B cell (primary cell): ENCODE data around the gene PPP1R11. TPM values are rescaled to one million over a fixed set of nuclear protein-coding genes. Genes with fewer than 3 reads are reported as not detected.
"Not testable (repeated sequence)": the region's sequence is repeated elsewhere in the genome, so short reads cannot be mapped to it uniquely, and the experiment has no call there.

Experiments
- ATAC-seq: fragments of 200-7000 bp; cut with Tn5 transposase; one replicate; pipeline ENCODE4 v1.10.0; 2021; ENCODE audit warnings: low read depth, mild to moderate bottlenecking, moderate number of reproducible peaks, moderate library complexity
- CTCF ChIA-PET: fragments of 350-600 bp; sonication (Branson Sonifier 250); formaldehyde crosslinking; loops from one replicate; lab custom pipeline; 2021; ENCODE audit warnings: antibody characterized with exemption, inconsistent platforms; lab: Charles Lee
- POLR2A ChIA-PET: fragments of 350-600 bp; sonication (Branson Sonifier 250); formaldehyde crosslinking; loops from one replicate; lab custom pipeline; 2021; ENCODE audit warnings: antibody characterized with exemption; lab: Charles Lee
- DNase-seq: peaks from one replicate; pipeline ENCODE4 v3.0.0; 2013
- H2AFZ ChIP-seq: 2 replicates; pipeline ENCODE4 v1.6.1; 2012; ENCODE audit warnings: mild to moderate bottlenecking, low read depth, low read length; ENCODE audit not compliant: insufficient read depth, poor library complexity, severe bottlenecking
- H3K27ac ChIP-seq, 2 donors: 1 replicate in 1 of 2; 2 replicates in 1 of 2; pipeline ENCODE4 v1.5.1; 2012 to 2013; ENCODE audit warnings: low read length in 2 of 2, mild to moderate bottlenecking in 2 of 2, moderate library complexity in 1 of 2
- H3K27me3 ChIP-seq, 4 experiments: fragments of 200-600 bp in 1 of 4; sonication (generic) in 1 of 4; replicated peaks in 1 of 4; 1 replicate in 2 of 4; 2 replicates in 2 of 4; pipeline versions ENCODE4 v1.6.1 to v1.7.0; 2013 to 2016; ENCODE audit warnings: low read length in 3 of 4, mild to moderate bottlenecking in 2 of 4, mixed read lengths in 1 of 4, moderate library complexity in 1 of 4; ENCODE audit not compliant: insufficient read depth in 4 of 4, control insufficient read depth in 3 of 4; ENCODE audit errors: control extremely low read depth in 1 of 4
- H3K36me3 ChIP-seq, 2 experiments: replicated peaks in 1 of 2; 1 replicate in 1 of 2; 2 replicates in 1 of 2; pipeline versions ENCODE4 v1.6.1 to v1.7.1; 2013; ENCODE audit warnings: low read length in 1 of 2; ENCODE audit not compliant: insufficient read depth in 2 of 2, control insufficient read depth in 1 of 2; ENCODE audit errors: control extremely low read depth in 1 of 2, extremely low read depth in 1 of 2
- H3K4me1 ChIP-seq, 2 donors: fragments of 200-600 bp in 1 of 2; sonication (generic) in 1 of 2; 1 replicate in 1 of 2; 2 replicates in 1 of 2; pipeline versions ENCODE4 v1.5.1 to v1.6.1; 2013 to 2017; ENCODE audit warnings: low read length in 2 of 2; ENCODE audit not compliant: control insufficient read depth in 2 of 2, insufficient read depth in 2 of 2
- H3K4me2 ChIP-seq: replicated peaks from 2 replicates; pipeline ENCODE3; 2012; ENCODE audit warnings: mild to moderate bottlenecking, low read depth, low read length; ENCODE audit not compliant: poor library complexity, severe bottlenecking
- H3K4me3 ChIP-seq, 5 experiments: fragments of 200-600 bp in 1 of 5; sonication (generic) in 1 of 5; 1 replicate in 3 of 5; 2 replicates in 2 of 5; pipeline versions ENCODE4 v1.5.1 to v1.7.0; 2011 to 2016; ENCODE audit warnings: low read length in 4 of 5, mild to moderate bottlenecking in 4 of 5, low read depth in 2 of 5, control low read depth in 1 of 5, moderate library complexity in 1 of 5; ENCODE audit not compliant: insufficient read depth in 1 of 5; ENCODE audit errors: control extremely low read depth in 1 of 5, extremely low read depth in 1 of 5
- H3K79me2 ChIP-seq: fragments of 200-600 bp; sonication (generic); one replicate; pipeline ENCODE4 v1.6.0; 2016; ENCODE audit warnings: low read length; ENCODE audit not compliant: control insufficient read depth, insufficient read depth
- H3K9ac ChIP-seq: fragments of 200-600 bp; sonication (generic); 2 replicates; pipeline ENCODE4 v1.6.1; 2017; ENCODE audit warnings: mild to moderate bottlenecking, low read length, moderate library complexity
- H3K9me3 ChIP-seq, 3 donors: one replicate each; pipeline versions ENCODE4 v1.6.1 to v1.7.1; 2013; ENCODE audit warnings: low read length in 2 of 3; ENCODE audit not compliant: control insufficient read depth in 2 of 3, insufficient read depth in 1 of 3; ENCODE audit errors: control extremely low read depth in 1 of 3
- H4K20me1 ChIP-seq: 2 replicates; pipeline ENCODE4 v1.6.0; 2012; ENCODE audit warnings: mild to moderate bottlenecking, low read length; ENCODE audit not compliant: insufficient read depth, control insufficient read depth, poor library complexity, severe bottlenecking
- H3K27ac Mint-ChIP-seq: one replicate; pipeline ENCODE4 v1.8.0; 2021; ENCODE audit warnings: mixed read lengths
- H3K27me3 Mint-ChIP-seq: one replicate; pipeline ENCODE4 v1.8.0; 2021; ENCODE audit warnings: mixed read lengths
- H3K4me1 Mint-ChIP-seq: one replicate; pipeline ENCODE4 v1.8.0; 2021; ENCODE audit warnings: mixed read lengths
- H3K4me3 Mint-ChIP-seq: one replicate; pipeline ENCODE4 v1.8.0; 2021; ENCODE audit warnings: mixed read lengths
- H3K9me3 Mint-ChIP-seq: one replicate; pipeline ENCODE4 v1.8.0; 2022; ENCODE audit warnings: mixed read lengths; ENCODE audit not compliant: insufficient read depth
- CTCF ChIP-seq: fragments of 200-600 bp; IDR thresholded peaks from one replicate; pipeline ENCODE4 v1.8.0; 2022; ENCODE audit warnings: antibody characterized with exemption, mild to moderate bottlenecking
- EZH2 ChIP-seq: IDR thresholded peaks from 2 replicates; pipeline ENCODE4 v1.6.1; 2012; ENCODE audit warnings: borderline replicate concordance, low read depth, mild to moderate bottlenecking, moderate library complexity, low read length; ENCODE audit not compliant: insufficient read depth, poor library complexity, severe bottlenecking
- WGBS: methylation state at CpG from one replicate; pipeline ENCODE4 v1.1.5; 2013; ENCODE audit warnings: missing lambda C conversion rate; ENCODE audit not compliant: insufficient coverage; 5-methylcytosine and 5-hydroxymethylcytosine counted together
- intact Hi-C: fragments of 100-400 bp; cut with micrococcal nuclease; formaldehyde crosslinking; loops from one replicate; pipeline ENCODE4 v1.10.0; 2022
- polyA plus RNA-seq: library from polyadenylated mRNA; depleted of rRNA; stranded (reverse); fragments of >200 nt; gene quantifications from 2 replicates; pipeline ENCODE4 v1.2.3, GENCODE V29; 2012
- total RNA-seq, 2 donors: library from RNA; stranded (reverse); fragments of 120-200 nt in 1 of 2; gene quantifications; 1 replicate in 1 of 2; 2 replicates in 1 of 2; pipeline versions ENCODE4 v1.2.3 to v1.2.4, GENCODE V29; 2013 to 2022

The PPP1R11 gene
- total and polyA plus RNA-seq, 2 donors (not counting 1 experiment from before 2014, with no cell fraction given) = 44.8 to 47.8 TPM

- no peak overlapping the region for H3K27ac Mint-ChIP-seq
- ATAC-seq = no peak
Measured at GRCh38 chr6:30031381-30031780, 35.6 kb upstream of the PPP1R11 start.

GRCh38 chr6:30033440-30033839 is 33.6 kb upstream of the PPP1R11 start:
- DNase-seq, H2AFZ ChIP-seq, H3K9me3 ChIP-seq, H3K9ac ChIP-seq, H3K36me3 ChIP-seq, H3K27ac Mint-ChIP-seq, POLR2A ChIA-PET, H3K9me3 Mint-ChIP-seq, H4K20me1 ChIP-seq, H3K4me1 Mint-ChIP-seq, H3K4me3 ChIP-seq, H3K4me3 Mint-ChIP-seq, H3K79me2 ChIP-seq, ATAC-seq, intact Hi-C loops, H3K4me2 ChIP-seq, H3K27me3 Mint-ChIP-seq, H3K27me3 ChIP-seq, H3K27ac ChIP-seq, H3K4me1 ChIP-seq: not testable (repeated sequence)
- CTCF ChIA-PET = interaction anchor here (0.7 kb wide), 1 partner anchor 185 kb away, joined by 3 read pairs; no protein-coding TSS in a partner anchor
- WGBS = 100% methylated on average over 2 of the region's 5 CpGs

More at GRCh38 chr6:30031381-30031780, 35.6 kb upstream of the PPP1R11 start:
- H3K4me3 Mint-ChIP-seq = no peak overlapping the region
- ChIA-PET POLR2A (no interaction called here), CTCF (interaction anchor here (0.6 to 1.6 kb wide), 2 partner anchors 9 to 1048 kb away, joined by 3 read pairs; no protein-coding TSS in a partner anchor)
- Histone ChIP-seq H3K4me2 (no peak overlapping the region), H3K79me2 (no peaks in the 10 kb centered on the region), H3K4me1 (no peaks in the 10 kb centered on the region), H3K27ac (no peak overlapping the region), H3K4me3 (no peak overlapping the region), H3K9ac (no peak overlapping the region), H4K20me1 (no peaks in the 10 kb centered on the region), H3K9me3 (no peaks in the 10 kb centered on the region), H3K36me3 (peaks cover 0 to 5% of the 10 kb centered on the region in 2 experiments), H2AFZ (no peak overlapping the region), H3K27me3 (no peaks in the 10 kb centered on the region)
- H3K4me1 Mint-ChIP-seq = no peaks in the 10 kb centered on the region
- no peaks in the 10 kb centered on the region for H3K9me3 Mint-ChIP-seq
- TF ChIP-seq CTCF = no peak
- no peak for TF ChIP-seq EZH2
- intact Hi-C loops = no loop called here
- DNase-seq = no peak
- H3K27me3 Mint-ChIP-seq = no peaks in the 10 kb centered on the region
